Measurements from ENCODE around the gene MORN1. TPM values are rescaled to one million over a fixed set of nuclear protein-coding genes. Genes with fewer than 3 reads are reported as not detected.
A peak's percentile ranks its signal among the peaks of the same experiment; 100 is the strongest.
"Not testable (repeated sequence)": the region's sequence is repeated elsewhere in the genome, so short reads cannot be mapped to it uniquely, and the experiment has no call there.

Gene MORN1
- total RNA-seq (1 to 10 TPM; 7.0 to 8.4 TPM), total RNA-seq (5.4 to 7.2 reads per million in 2 donors)

GRCh38 chr1:2391041-2391930 lies at the start of gene MORN1, which contains the start of gene RER1:
Gene MORN1, minus strand, starts transcription at chr1:2391554. Its CDS starts 21 bp downstream, at chr1:2391533.
Gene RER1, plus strand, starts transcription at chr1:2391841. Its CDS starts 3,950 bp downstream, at chr1:2395791.
- H3K36me3 Mint-ChIP-seq (ENCODE audit: low read depth): peaks cover 2% of the 10 kb centered on the region
- peak; percentile 98 to 99 (median 99) for DNase-seq
- H3K27ac Mint-ChIP-seq: peak within 1 kb of the TSS; percentile 87
- no peaks in the 10 kb centered on the region for H3K27me3 Mint-ChIP-seq
- peak within 1 kb of the TSS; percentile 91 for H3K4me3 Mint-ChIP-seq
- peak; percentile 97 for ATAC-seq
- H3K9me3 ChIP-seq (ENCODE audit: control insufficient read depth, low read length, poor library complexity, severe bottlenecking): no peaks in the 10 kb centered on the region
- H3K4me1 Mint-ChIP-seq: peaks cover 24% of the 10 kb centered on the region

DNA sequence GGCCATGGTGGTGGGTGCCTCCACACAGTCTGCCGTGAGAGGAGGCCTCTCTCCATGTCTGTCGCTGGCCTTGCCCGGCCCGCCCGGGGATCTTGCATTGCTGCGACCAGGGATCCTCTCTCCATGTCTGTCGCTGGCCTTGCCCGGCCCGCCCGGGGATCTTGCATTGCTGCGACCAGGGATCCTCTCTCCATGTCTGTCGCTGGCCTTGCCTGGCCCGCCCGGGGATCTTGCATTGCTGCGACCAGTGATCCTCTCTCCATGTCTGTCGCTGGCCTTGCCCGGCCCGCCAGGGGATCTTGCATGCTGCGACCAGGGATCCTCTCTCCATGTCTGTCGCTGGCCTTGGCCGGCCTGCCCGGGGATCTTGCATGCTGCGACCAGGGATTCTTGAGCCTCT lies 49.0 kb upstream of the MORN1 start:
- not testable (repeated sequence) for H3K27ac Mint-ChIP-seq; H3K9me3 ChIP-seq (ENCODE audit: control insufficient read depth, low read length, poor library complexity, severe bottlenecking); DNase-seq; ATAC-seq; H3K4me1 Mint-ChIP-seq; H3K36me3 Mint-ChIP-seq (ENCODE audit: low read depth); H3K4me3 Mint-ChIP-seq
- peaks cover 11% of the 10 kb centered on the region for H3K27me3 Mint-ChIP-seq

GRCh38 chr1:2439369-2439768 lies 48.0 kb upstream of the MORN1 start:
- Mint-ChIP-seq H3K4me3 (no peak overlapping the region), H3K27ac (no peak overlapping the region)

DNA sequence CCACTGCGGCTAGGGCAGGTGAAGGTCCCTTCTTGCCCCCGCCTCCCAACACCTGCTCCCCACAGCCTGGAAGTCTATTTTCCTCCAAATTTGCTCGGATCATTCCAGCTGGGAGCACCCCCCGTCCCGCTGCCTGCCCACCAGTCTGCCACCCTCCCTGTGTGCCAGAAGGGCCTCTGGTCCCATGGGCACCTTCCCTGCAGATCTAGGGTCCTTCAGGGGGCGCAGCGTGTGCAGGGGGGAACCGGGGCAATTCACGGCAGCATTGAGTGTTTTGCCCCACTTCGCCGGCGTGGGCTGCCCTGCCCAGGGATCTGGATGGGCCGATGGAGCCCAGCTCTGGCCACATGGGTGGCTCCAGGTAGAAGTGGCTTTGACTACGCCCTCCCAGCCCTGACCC lies 47.3 kb upstream of the MORN1 start:
- H3K4me3 Mint-ChIP-seq: no peak overlapping the region
- no peaks in the 10 kb centered on the region for H3K36me3 Mint-ChIP-seq (ENCODE audit: low read depth)
- H3K9me3 ChIP-seq (ENCODE audit: control insufficient read depth, low read length, poor library complexity, severe bottlenecking): no peaks in the 10 kb centered on the region
- peaks cover 4% of the 10 kb centered on the region for H3K4me1 Mint-ChIP-seq
- ATAC-seq (no peak), DNase-seq (no peak)
- peaks cover 6% of the 10 kb centered on the region for H3K27me3 Mint-ChIP-seq
- no peak overlapping the region for H3K27ac Mint-ChIP-seq

More at GRCh38 chr1:2439369-2439768, 48.0 kb upstream of the MORN1 start:
- H3K9me3 ChIP-seq (ENCODE audit: control insufficient read depth, low read length, poor library complexity, severe bottlenecking): no peaks in the 10 kb centered on the region
- Mint-ChIP-seq H3K4me1 (peaks cover 4% of the 10 kb centered on the region), H3K36me3 (ENCODE audit: low read depth) (no peaks in the 10 kb centered on the region), H3K27me3 (peaks cover 6% of the 10 kb centered on the region)
- ATAC-seq: no peak
- DNase-seq: no peak

- Mint-ChIP-seq H3K27ac (no peak overlapping the region), H3K36me3 (ENCODE audit: low read depth) (no peaks in the 10 kb centered on the region)
- ATAC-seq: no peak
Measured at GRCh38 chr1:2438038-2438437, 46.7 kb upstream of the MORN1 start.

DNA sequence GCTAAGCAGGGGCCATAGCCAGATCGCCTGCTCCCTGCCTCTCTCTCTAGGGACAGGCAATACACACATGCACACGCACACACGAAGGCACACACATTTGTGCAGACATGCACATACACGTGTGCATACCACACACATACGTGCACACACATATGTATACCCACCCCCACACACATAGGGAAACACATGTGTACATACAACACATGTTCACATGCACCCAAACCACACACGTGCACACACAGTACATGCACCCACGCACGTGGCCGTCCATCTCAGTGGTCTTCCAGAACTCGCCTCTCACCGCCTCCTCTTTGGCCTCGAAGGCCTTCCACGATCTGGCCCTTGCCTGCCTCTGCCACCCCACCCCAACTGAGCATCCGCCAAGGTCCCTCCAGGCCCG lies 46.3 kb upstream of the MORN1 start:
- no peak overlapping the region for H3K4me3 Mint-ChIP-seq
- peaks cover 3% of the 10 kb centered on the region for H3K27me3 Mint-ChIP-seq
- ATAC-seq (no peak), DNase-seq (no peak)
- H3K36me3 Mint-ChIP-seq (ENCODE audit: low read depth): no peaks in the 10 kb centered on the region
- H3K27ac Mint-ChIP-seq: no peak overlapping the region
- no peaks in the 10 kb centered on the region for H3K9me3 ChIP-seq (ENCODE audit: control insufficient read depth, low read length, poor library complexity, severe bottlenecking)
- H3K4me1 Mint-ChIP-seq: peaks cover 4% of the 10 kb centered on the region

More at GRCh38 chr1:2438038-2438437, 46.7 kb upstream of the MORN1 start:
- H3K9me3 ChIP-seq (ENCODE audit: control insufficient read depth, low read length, poor library complexity, severe bottlenecking): no peaks in the 10 kb centered on the region
- Mint-ChIP-seq H3K27me3 (peaks cover 6% of the 10 kb centered on the region), H3K4me3 (no peak overlapping the region), H3K4me1 (peaks cover 4% of the 10 kb centered on the region)
- DNase-seq: no peak

DNA sequence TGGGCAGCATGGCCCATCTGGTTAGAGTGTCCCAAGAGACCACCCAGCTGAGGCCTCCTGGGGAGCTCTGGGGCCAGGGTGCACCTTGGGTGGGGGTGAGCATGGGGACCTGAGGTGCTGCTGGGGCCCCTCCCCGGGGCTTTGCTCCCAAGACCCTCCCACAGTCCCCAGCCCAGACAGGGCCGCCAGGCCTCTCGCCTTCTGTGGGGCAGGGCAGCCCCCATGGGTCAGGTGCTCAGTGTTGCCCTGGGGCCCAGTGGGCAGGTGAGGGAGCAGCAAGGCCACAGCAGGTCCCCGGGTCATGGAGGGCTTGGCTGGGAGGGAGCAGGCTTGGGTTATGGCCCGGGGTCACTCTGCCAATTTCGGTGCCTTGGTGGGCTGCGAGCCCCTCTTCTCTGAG lies 45.5 kb upstream of the MORN1 start:
- Mint-ChIP-seq H3K36me3 (ENCODE audit: low read depth) (no peaks in the 10 kb centered on the region), H3K4me3 (no peak overlapping the region), H3K27ac (no peak overlapping the region), H3K4me1 (peaks cover 4% of the 10 kb centered on the region), H3K27me3 (no peaks in the 10 kb centered on the region)
- H3K9me3 ChIP-seq (ENCODE audit: control insufficient read depth, low read length, poor library complexity, severe bottlenecking): no peaks in the 10 kb centered on the region
- no peak for DNase-seq
- ATAC-seq: no peak

- ATAC-seq (no peak), DNase-seq (no peak)
- peak overlapping the region; percentile 57 for H3K27ac Mint-ChIP-seq
- no peaks in the 10 kb centered on the region for H3K27me3 Mint-ChIP-seq
- H3K36me3 Mint-ChIP-seq (ENCODE audit: low read depth): no peaks in the 10 kb centered on the region
- peaks cover 4% of the 10 kb centered on the region for H3K4me1 Mint-ChIP-seq
- no peak overlapping the region for H3K4me3 Mint-ChIP-seq
- no peaks in the 10 kb centered on the region for H3K9me3 ChIP-seq (ENCODE audit: control insufficient read depth, low read length, poor library complexity, severe bottlenecking)
Measured at GRCh38 chr1:2435746-2436355, 44.5 kb upstream of the MORN1 start.

- Mint-ChIP-seq H3K4me3 (no peak overlapping the region), H3K27me3 (no peaks in the 10 kb centered on the region), H3K36me3 (ENCODE audit: low read depth) (no peaks in the 10 kb centered on the region), H3K4me1 (no peaks in the 10 kb centered on the region), H3K27ac (peak overlapping the region; percentile 57)
- no peak for ATAC-seq
- no peak for DNase-seq
- no peaks in the 10 kb centered on the region for H3K9me3 ChIP-seq (ENCODE audit: control insufficient read depth, low read length, poor library complexity, severe bottlenecking)
Measured at GRCh38 chr1:2435091-2435490, 43.7 kb upstream of the MORN1 start.

GRCh38 chr1:2433936-2434655 lies 42.7 kb upstream of the MORN1 start:
- no peak for ATAC-seq
- Mint-ChIP-seq H3K4me1 (no peaks in the 10 kb centered on the region), H3K27me3 (no peaks in the 10 kb centered on the region), H3K4me3 (no peak overlapping the region), H3K36me3 (ENCODE audit: low read depth) (no peaks in the 10 kb centered on the region), H3K27ac (no peak overlapping the region)
- no peaks in the 10 kb centered on the region for H3K9me3 ChIP-seq (ENCODE audit: control insufficient read depth, low read length, poor library complexity, severe bottlenecking)
- DNase-seq: no peak

DNA sequence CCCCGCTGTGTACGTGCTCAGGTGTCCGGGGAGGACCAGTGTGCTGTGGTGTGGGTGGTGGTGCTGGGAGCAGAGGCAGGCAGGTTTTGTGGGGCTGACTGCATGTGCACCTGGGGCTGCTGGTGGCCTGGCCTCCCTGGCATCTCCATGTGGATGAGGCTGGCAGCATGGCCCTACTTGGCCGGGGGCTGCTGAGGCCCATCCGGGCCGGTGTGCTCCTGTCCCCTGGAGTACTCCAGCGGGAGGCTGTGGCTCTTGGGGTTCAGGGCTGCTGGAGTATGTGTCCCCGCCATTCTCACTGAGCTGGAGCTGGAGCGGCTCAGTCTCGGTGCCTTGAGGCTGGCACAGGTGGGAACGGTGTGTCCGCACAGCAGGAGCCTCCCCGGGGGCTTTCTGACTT lies 41.8 kb upstream of the MORN1 start:
- H3K27me3 Mint-ChIP-seq: no peaks in the 10 kb centered on the region
- DNase-seq (no peak), ATAC-seq (no peak)
- H3K27ac Mint-ChIP-seq: no peak overlapping the region
- H3K4me3 Mint-ChIP-seq: no peak overlapping the region
- H3K9me3 ChIP-seq (ENCODE audit: control insufficient read depth, low read length, poor library complexity, severe bottlenecking): no peaks in the 10 kb centered on the region
- H3K4me1 Mint-ChIP-seq: no peaks in the 10 kb centered on the region
- H3K36me3 Mint-ChIP-seq (ENCODE audit: low read depth): no peaks in the 10 kb centered on the region

- no peaks in the 10 kb centered on the region for H3K27me3 Mint-ChIP-seq
- no peaks in the 10 kb centered on the region for H3K4me1 Mint-ChIP-seq
- ATAC-seq (no peak), DNase-seq (no peak)
- no peak overlapping the region for H3K27ac Mint-ChIP-seq
- H3K36me3 Mint-ChIP-seq (ENCODE audit: low read depth): no peaks in the 10 kb centered on the region
- H3K4me3 Mint-ChIP-seq: no peak overlapping the region
- H3K9me3 ChIP-seq (ENCODE audit: control insufficient read depth, low read length, poor library complexity, severe bottlenecking): no peaks in the 10 kb centered on the region
Measured at GRCh38 chr1:2432441-2432844, 41.1 kb upstream of the MORN1 start.

GRCh38 chr1:2431518-2431917 lies 40.2 kb upstream of the MORN1 start:
- no peaks in the 10 kb centered on the region for H3K4me1 Mint-ChIP-seq
- DNase-seq (no peak), ATAC-seq (no peak)
- no peak overlapping the region for H3K4me3 Mint-ChIP-seq
- no peaks in the 10 kb centered on the region for H3K36me3 Mint-ChIP-seq (ENCODE audit: low read depth)
- H3K27ac Mint-ChIP-seq: no peak overlapping the region
- H3K9me3 ChIP-seq (ENCODE audit: control insufficient read depth, low read length, poor library complexity, severe bottlenecking): no peaks in the 10 kb centered on the region
- no peaks in the 10 kb centered on the region for H3K27me3 Mint-ChIP-seq

Measured in T-helper 17 cell (primary cell).